ENCODE measurements around the gene SERGEF.

DNA sequence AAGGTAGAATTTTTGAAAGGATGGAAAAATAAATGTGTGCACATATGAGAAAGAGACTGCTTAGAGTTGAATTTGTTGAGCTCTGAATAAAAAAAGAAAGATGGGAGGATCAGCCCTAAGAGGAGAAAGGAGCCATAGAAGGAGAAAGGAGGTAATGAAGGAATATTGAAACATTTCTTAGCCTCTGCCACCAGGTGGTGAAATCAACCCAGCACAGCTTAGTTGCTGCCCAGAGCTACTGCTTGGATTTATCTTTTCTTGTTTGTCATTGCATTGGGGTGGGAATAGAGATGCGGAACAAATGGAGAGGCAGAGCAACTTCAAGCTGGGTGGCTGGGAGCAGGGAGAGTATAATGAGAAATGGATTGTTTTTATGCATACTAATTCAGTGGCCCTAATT is 80.4 kb downstream of the SERGEF start:
- TF ChIP-seq, protein P1, sequence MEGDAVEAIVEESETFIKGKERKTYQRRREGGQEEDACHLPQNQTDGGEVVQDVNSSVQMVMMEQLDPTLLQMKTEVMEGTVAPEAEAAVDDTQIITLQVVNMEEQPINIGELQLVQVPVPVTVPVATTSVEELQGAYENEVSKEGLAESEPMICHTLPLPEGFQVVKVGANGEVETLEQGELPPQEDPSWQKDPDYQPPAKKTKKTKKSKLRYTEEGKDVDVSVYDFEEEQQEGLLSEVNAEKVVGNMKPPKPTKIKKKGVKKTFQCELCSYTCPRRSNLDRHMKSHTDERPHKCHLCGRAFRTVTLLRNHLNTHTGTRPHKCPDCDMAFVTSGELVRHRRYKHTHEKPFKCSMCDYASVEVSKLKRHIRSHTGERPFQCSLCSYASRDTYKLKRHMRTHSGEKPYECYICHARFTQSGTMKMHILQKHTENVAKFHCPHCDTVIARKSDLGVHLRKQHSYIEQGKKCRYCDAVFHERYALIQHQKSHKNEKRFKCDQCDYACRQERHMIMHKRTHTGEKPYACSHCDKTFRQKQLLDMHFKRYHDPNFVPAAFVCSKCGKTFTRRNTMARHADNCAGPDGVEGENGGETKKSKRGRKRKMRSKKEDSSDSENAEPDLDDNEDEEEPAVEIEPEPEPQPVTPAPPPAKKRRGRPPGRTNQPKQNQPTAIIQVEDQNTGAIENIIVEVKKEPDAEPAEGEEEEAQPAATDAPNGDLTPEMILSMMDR (IDR thresholded peaks at IDR 0.05), result no peak
- TF ChIP-seq POLR2A (IDR thresholded peaks at IDR 0.05) (no peak), EP300 (IDR thresholded peaks at IDR 0.05) (no peak)
